GM12878 (cell line): ENCODE measurements around the gene TTC33. TPM values are rescaled to one million over a fixed set of nuclear protein-coding genes. Genes with fewer than 3 reads are reported as not detected.

Source experiments
- ATAC-seq: fragments of 200-7000 bp; cut with Tn5 transposase; 3 replicates; pipeline ENCODE4 v1.9.1; 2020; ENCODE audit warnings: mild to moderate bottlenecking, moderate library complexity
- BruUV-seq: library from RNA; stranded (reverse); fragments of 400-500 nt; replicated peaks from 2 replicates; lab custom pipeline; 2021; lab: Mats Ljungman, UMichigan
- CTCF ChIA-PET: fragments of 300-600 bp; sonication (Branson Sonifier 250); formaldehyde crosslinking; extraction: SDS; loops from one replicate; lab custom pipeline; 2021; ENCODE audit warnings: inconsistent platforms; lab: Yijun Ruan, JAX
- POLR2A ChIA-PET: fragments of 350-600 bp; formaldehyde crosslinking; extraction: SDS; loops from one replicate; lab custom pipeline; 2021; ENCODE audit warnings: inconsistent platforms; lab: Charles Lee
- RAD21 ChIA-PET: fragments of 300-600 bp; sonication (Branson Sonifier 250); formaldehyde crosslinking; loops from one replicate; lab custom pipeline; 2023; ENCODE audit warnings: antibody characterized with exemption; ENCODE audit not compliant: unreplicated experiment; lab: Charles Lee
- SMC1A ChIA-PET: fragments of 300-600 bp; sonication (Branson Sonifier 250); formaldehyde crosslinking; loops from one replicate; lab custom pipeline; 2023; ENCODE audit not compliant: unreplicated experiment, uncharacterized antibody; lab: Charles Lee
- DNase-seq: peaks from one replicate; pipeline ENCODE4 v3.0.0-alpha.2; 2011; ENCODE audit warnings: low read depth, low spot score
- FAIRE-seq: peaks from 3 replicates; lab custom pipeline; 2011; peaks lifted over from hg19 to GRCh38; lab: Jason Lieb, UNC
- H2AFZ ChIP-seq: 2 replicates; pipeline ENCODE4 v1.6.0; 2011; ENCODE audit warnings: low read depth, low read length, control low read depth; ENCODE audit not compliant: control insufficient read depth
- H3K27ac ChIP-seq: 2 replicates; pipeline ENCODE4 v1.5.1; 2011; ENCODE audit warnings: control low read depth; ENCODE audit not compliant: control insufficient read depth, insufficient read depth
- H3K27me3 ChIP-seq, 2 experiments: replicated peaks in 1 of 2; 2 replicates each; pipeline versions ENCODE4 v1.6.0 to v1.6.1; 2011; ENCODE audit warnings: low read length in 1 of 2; ENCODE audit not compliant: control insufficient read depth in 2 of 2, insufficient read depth in 2 of 2
- H3K36me3 ChIP-seq, 2 experiments: 2 replicates each; pipeline ENCODE4 v1.5.1; 2011; ENCODE audit warnings: low read length in 1 of 2; ENCODE audit not compliant: control insufficient read depth in 2 of 2, insufficient read depth in 2 of 2
- H3K4me1 ChIP-seq: 2 replicates; pipeline ENCODE4 v1.6.1; 2011; ENCODE audit warnings: mild to moderate bottlenecking, low read length, moderate library complexity, mixed read lengths; ENCODE audit not compliant: control insufficient read depth, insufficient read depth
- H3K4me2 ChIP-seq: 2 replicates; pipeline ENCODE4 v1.6.0; 2011; ENCODE audit warnings: control low read depth; ENCODE audit not compliant: control insufficient read depth, insufficient read depth
- H3K4me3 ChIP-seq: fragments of 200-600 bp; sonication (generic); 2 replicates; pipeline ENCODE4 v1.5.1; 2016
- H3K79me2 ChIP-seq: 2 replicates; pipeline ENCODE4 v1.6.0; 2011; ENCODE audit warnings: low read length; ENCODE audit not compliant: control insufficient read depth, insufficient read depth
- H3K9ac ChIP-seq: 2 replicates; pipeline ENCODE4 v1.8.0; 2011; ENCODE audit warnings: low read length, control low read depth, mixed read lengths; ENCODE audit not compliant: control insufficient read depth, insufficient read depth
- H3K9me3 ChIP-seq: replicated peaks from 3 replicates; pipeline ENCODE4 v1.5.1; 2011; ENCODE audit warnings: mild to moderate bottlenecking, low read length; ENCODE audit not compliant: control insufficient read depth, insufficient read depth
- H4K20me1 ChIP-seq: 2 replicates; pipeline ENCODE4 v1.6.0; 2011; ENCODE audit not compliant: control insufficient read depth, insufficient read depth
- BCL3 ChIP-seq: IDR thresholded peaks from 2 replicates; pipeline ENCODE4 v1.6.1; 2011; ENCODE audit warnings: borderline replicate concordance, low read depth, mild to moderate bottlenecking, moderate library complexity, low read length; ENCODE audit not compliant: insufficient read depth, poor library complexity, severe bottlenecking
- HDAC2 ChIP-seq: fragments of 200-600 bp; sonication (generic); IDR thresholded peaks from 2 replicates; pipeline ENCODE4 v1.6.1; 2017
- NFXL1 ChIP-seq: fragments of 450-650 bp; IDR thresholded peaks from 2 replicates; pipeline ENCODE4 v1.6.1; 2017; ENCODE audit warnings: antibody characterized with exemption, mild to moderate bottlenecking, borderline replicate concordance
- POLR2AphosphoS2 ChIP-seq: IDR thresholded peaks from 2 replicates; pipeline ENCODE4 v1.6.1; 2011; ENCODE audit warnings: low read depth, mild to moderate bottlenecking, low read length, improper control_type of control experiment, moderate library complexity
- SMARCA5 ChIP-seq: fragments of 450-650 bp; IDR thresholded peaks from 2 replicates; pipeline ENCODE4 v1.6.1; 2017; ENCODE audit warnings: mild to moderate bottlenecking
- TCF12 ChIP-seq: IDR thresholded peaks from 2 replicates; pipeline ENCODE4 v1.6.1; 2011; ENCODE audit warnings: low read depth, mild to moderate bottlenecking, low read length
- ZBED1 ChIP-seq: IDR thresholded peaks from 2 replicates; pipeline ENCODE4 v1.6.1; 2016; ENCODE audit warnings: borderline replicate concordance
- ZNF207 ChIP-seq: fragments of 450-650 bp; IDR thresholded peaks from 2 replicates; pipeline ENCODE4 v1.6.1; 2014; ENCODE audit warnings: antibody characterized with exemption, mild to moderate bottlenecking, borderline replicate concordance
- in situ Hi-C: fragments of 300-500 bp; cut with MboI; formaldehyde crosslinking; loops from 9 replicates; pipeline ENCODE4 v1.14.3; 2018; ENCODE audit warnings: mixed read lengths
- intact Hi-C: fragments of 100-400 bp; cut with micrococcal nuclease; formaldehyde crosslinking; loops from one replicate; pipeline ENCODE4 v1.14.2; 2022; ENCODE audit not compliant: unreplicated experiment
- polyA plus RNA-seq, 11 experiments: library from polyadenylated mRNA; depleted of rRNA in 4 of 11; unstranded in 6 of 11; stranded (reverse) in 5 of 11; fragments of >200 nt; fragmentation: Nextera tagmentation in 4 of 11; fragmentation: Illumina TruSeq in 1 of 11; extraction: Ambion mirVana in 4 of 11; extraction: Trizol in 1 of 11; gene quantifications; 1 replicate in 1 of 11; 2 replicates in 10 of 11; pipeline versions ENCODE4 v1.2.1 to v1.2.3, GENCODE V29; 2011 to 2016; ENCODE audit warnings: inconsistent platforms in 2 of 11, missing spikeins in 2 of 11, low read depth in 1 of 11
- total RNA-seq, 4 experiments: library from RNA; depleted of rRNA in 3 of 4; stranded (reverse); fragments of >200 nt in 3 of 4; fragmentation: Illumina TruSeq in 1 of 4; extraction: Trizol in 1 of 4; gene quantifications; 2 replicates each; pipeline versions ENCODE4 v1.2.1 to v1.2.3, GENCODE V29; 2013 to 2021

The TTC33 gene
- total and polyA plus RNA-seq, 10 of the 15 experiments (the other 5 are each of a cell fraction or from before 2014, with no cell fraction given), result 7.9 to 22.3 (median 14.6) TPM

DNA sequence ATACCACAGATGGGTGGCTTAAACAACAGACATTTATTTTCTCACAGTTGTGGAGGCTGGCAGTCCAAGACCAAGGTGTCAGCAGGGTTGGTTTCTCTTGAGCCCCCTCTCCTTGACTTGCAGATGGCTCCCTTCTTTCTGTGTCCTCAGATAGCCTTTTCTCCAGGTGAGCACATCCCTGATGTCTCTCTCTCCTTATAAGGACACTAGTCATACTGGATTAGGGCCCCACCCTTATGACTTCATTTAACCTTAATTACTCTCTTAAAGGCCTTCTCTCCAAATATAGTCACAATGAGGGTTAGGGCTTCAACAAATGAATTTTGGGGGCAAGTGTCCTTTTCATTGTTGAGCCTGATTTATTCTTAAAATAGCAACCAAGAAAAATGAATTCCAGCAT is 61.3 kb downstream of the TTC33 start:
- no peak for TF ChIP-seq NFXL1
- no peak for TF ChIP-seq SMARCA5
- TF ChIP-seq HDAC2, result no peak
- no peak for TF ChIP-seq ZBED1
- no peak for TF ChIP-seq POLR2AphosphoS2
- TF ChIP-seq BCL3, result no peak
- no peak for TF ChIP-seq TCF12
- no peak for TF ChIP-seq ZNF207
- TF ChIP-seq, all 136 proteins: peak for 0
- FAIRE-seq (no peak), DNase-seq (no peak), ATAC-seq (no peak)
- Histone ChIP-seq H3K9ac (no peak overlapping the region), H3K4me2 (no peak overlapping the region), H4K20me1 (no peaks in the 10 kb centered on the region), H2AFZ (no peak overlapping the region), H3K27me3 (no peaks in the 10 kb centered on the region), H3K36me3 (no peaks in the 10 kb centered on the region), H3K27ac (no peak overlapping the region), H3K9me3 (no peaks in the 10 kb centered on the region; the same call in 2 of the 3 replicates), H3K4me1 (no peaks in the 10 kb centered on the region), H3K4me3 (no peak overlapping the region), H3K79me2 (no peaks in the 10 kb centered on the region)
- ChIA-PET RAD21 (no interaction called here), SMC1A (interaction anchor here (0.8 kb wide), 1 partner anchor 10 kb away, joined by 3 read pairs; no protein-coding TSS in a partner anchor), POLR2A (no interaction called here), CTCF (no interaction called here)
- intact Hi-C loops, result no loop called here
- in situ Hi-C loops, result loop anchor here (10.0 to 25.0 kb wide), 2 partner anchors 980 to 1107 kb away; no protein-coding TSS in a partner anchor
- no TSS peak for BruUV-seq
